GM12878 (cell line): ENCODE results near the gene RNF7.

Experiments
- BMI1 ChIP-seq: fragments of 450-650 bp; IDR thresholded peaks from 2 replicates; pipeline ENCODE4 v1.6.1; 2016; ENCODE audit warnings: mild to moderate bottlenecking, moderate library complexity, borderline replicate concordance
- HDGF ChIP-seq: fragments of 450-650 bp; IDR thresholded peaks from 2 replicates; pipeline ENCODE4 v1.6.1; 2016; ENCODE audit warnings: antibody characterized with exemption
- NBN ChIP-seq: fragments of 450-650 bp; IDR thresholded peaks from 2 replicates; pipeline ENCODE4 v1.6.1; 2016
- POLR2A ChIP-seq: IDR thresholded peaks from 2 replicates; pipeline ENCODE4 v1.6.1; 2011; ENCODE audit warnings: low read depth, mild to moderate bottlenecking, low read length
- POLR2AphosphoS5 ChIP-seq: IDR thresholded peaks from 2 replicates; pipeline ENCODE4 v1.6.1; 2011; ENCODE audit warnings: mild to moderate bottlenecking, low read length, inconsistent platforms
- POU2F2 ChIP-seq: IDR thresholded peaks from 3 replicates; pipeline ENCODE4 v1.6.1; 2011; ENCODE audit warnings: low read depth, mild to moderate bottlenecking, low read length, borderline replicate concordance
- TAF1 ChIP-seq: IDR thresholded peaks from 2 replicates; pipeline ENCODE4 v1.6.1; 2011; ENCODE audit warnings: mild to moderate bottlenecking, low read depth, low read length, borderline replicate concordance
- TCF12 ChIP-seq: IDR thresholded peaks from 2 replicates; pipeline ENCODE4 v1.6.1; 2011; ENCODE audit warnings: low read depth, mild to moderate bottlenecking, low read length
- TF ChIP-seq, protein P1 (sequence below): IDR thresholded peaks from 2 replicates; pipeline ENCODE4 v1.6.1; 2012; ENCODE audit warnings: low read depth, low read length, improper control_type of control experiment
- TF ChIP-seq, protein P2 (sequence below): fragments of 450-650 bp; IDR thresholded peaks from 2 replicates; pipeline ENCODE4 v1.6.1; 2014; ENCODE audit warnings: mild to moderate bottlenecking
- TF ChIP-seq, protein P3 (sequence below), 3 experiments: IDR thresholded peaks in 2 of 3; conservative IDR thresholded peaks in 1 of 3; 2 replicates each; pipeline ENCODE4 v1.5.1; 2011; ENCODE audit warnings: low read depth in 3 of 3, low read length in 3 of 3, mild to moderate bottlenecking in 3 of 3, control low read depth in 2 of 3, moderate library complexity in 2 of 3, inconsistent platforms in 1 of 3, mixed read lengths in 1 of 3; ENCODE audit not compliant: control insufficient read depth in 2 of 3, insufficient read depth in 1 of 3; ENCODE audit errors: extremely low read depth in 1 of 3

DNA sequence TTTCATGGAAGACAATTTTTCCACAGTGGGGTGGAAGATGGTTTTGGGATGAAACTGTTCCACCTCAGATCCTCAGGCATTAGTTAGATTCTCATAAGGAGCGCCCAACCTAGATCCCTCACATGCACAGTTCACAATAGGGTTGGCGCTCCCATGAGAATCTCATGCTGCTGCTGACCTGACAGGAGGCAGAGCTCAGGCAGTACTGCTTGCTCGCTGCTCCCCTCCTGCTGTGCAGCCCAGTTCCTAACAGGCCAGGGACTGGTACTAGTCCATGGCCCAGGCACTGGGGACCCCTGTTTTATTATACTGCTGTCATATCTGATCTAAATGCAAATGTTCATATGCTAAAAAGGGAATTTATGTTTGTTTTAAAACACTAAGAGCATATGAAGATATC, 15.3 kb downstream of the RNF7 start:
- no peak for TF ChIP-seq POLR2A
- TF ChIP-seq, protein P1, sequence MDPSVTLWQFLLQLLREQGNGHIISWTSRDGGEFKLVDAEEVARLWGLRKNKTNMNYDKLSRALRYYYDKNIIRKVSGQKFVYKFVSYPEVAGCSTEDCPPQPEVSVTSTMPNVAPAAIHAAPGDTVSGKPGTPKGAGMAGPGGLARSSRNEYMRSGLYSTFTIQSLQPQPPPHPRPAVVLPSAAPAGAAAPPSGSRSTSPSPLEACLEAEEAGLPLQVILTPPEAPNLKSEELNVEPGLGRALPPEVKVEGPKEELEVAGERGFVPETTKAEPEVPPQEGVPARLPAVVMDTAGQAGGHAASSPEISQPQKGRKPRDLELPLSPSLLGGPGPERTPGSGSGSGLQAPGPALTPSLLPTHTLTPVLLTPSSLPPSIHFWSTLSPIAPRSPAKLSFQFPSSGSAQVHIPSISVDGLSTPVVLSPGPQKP = no peak
- no peak for TF ChIP-seq TAF1
- TF ChIP-seq, protein P2, sequence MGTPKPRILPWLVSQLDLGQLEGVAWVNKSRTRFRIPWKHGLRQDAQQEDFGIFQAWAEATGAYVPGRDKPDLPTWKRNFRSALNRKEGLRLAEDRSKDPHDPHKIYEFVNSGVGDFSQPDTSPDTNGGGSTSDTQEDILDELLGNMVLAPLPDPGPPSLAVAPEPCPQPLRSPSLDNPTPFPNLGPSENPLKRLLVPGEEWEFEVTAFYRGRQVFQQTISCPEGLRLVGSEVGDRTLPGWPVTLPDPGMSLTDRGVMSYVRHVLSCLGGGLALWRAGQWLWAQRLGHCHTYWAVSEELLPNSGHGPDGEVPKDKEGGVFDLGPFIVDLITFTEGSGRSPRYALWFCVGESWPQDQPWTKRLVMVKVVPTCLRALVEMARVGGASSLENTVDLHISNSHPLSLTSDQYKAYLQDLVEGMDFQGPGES = no peak
- no peak for TF ChIP-seq BMI1
- no peak for TF ChIP-seq POU2F2
- TF ChIP-seq, protein P3, sequence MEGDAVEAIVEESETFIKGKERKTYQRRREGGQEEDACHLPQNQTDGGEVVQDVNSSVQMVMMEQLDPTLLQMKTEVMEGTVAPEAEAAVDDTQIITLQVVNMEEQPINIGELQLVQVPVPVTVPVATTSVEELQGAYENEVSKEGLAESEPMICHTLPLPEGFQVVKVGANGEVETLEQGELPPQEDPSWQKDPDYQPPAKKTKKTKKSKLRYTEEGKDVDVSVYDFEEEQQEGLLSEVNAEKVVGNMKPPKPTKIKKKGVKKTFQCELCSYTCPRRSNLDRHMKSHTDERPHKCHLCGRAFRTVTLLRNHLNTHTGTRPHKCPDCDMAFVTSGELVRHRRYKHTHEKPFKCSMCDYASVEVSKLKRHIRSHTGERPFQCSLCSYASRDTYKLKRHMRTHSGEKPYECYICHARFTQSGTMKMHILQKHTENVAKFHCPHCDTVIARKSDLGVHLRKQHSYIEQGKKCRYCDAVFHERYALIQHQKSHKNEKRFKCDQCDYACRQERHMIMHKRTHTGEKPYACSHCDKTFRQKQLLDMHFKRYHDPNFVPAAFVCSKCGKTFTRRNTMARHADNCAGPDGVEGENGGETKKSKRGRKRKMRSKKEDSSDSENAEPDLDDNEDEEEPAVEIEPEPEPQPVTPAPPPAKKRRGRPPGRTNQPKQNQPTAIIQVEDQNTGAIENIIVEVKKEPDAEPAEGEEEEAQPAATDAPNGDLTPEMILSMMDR (IDR thresholded peaks at IDR 0.05 in 2 of 3, conservative IDR thresholded peaks at IDR 0.05 in 1 of 3; ENCODE audit: control insufficient read depth in 2 of 3, extremely low read depth in 1 of 3, insufficient read depth in 1 of 3, low read depth in 3 of 3, low read length in 3 of 3) = no peak
- no peak for TF ChIP-seq POLR2AphosphoS5
- no peak for TF ChIP-seq NBN
- TF ChIP-seq HDGF = no peak
- no peak for TF ChIP-seq TCF12
